Endothelial cell of umbilical vein (primary cell): ENCODE results near the gene SLC5A9. TPM values are rescaled to one million over a fixed set of nuclear protein-coding genes. Genes with fewer than 3 reads are reported as not detected.

ENCODE experiments used
- BruUV-seq: library from RNA; stranded (reverse); fragments of 400-500 nt; replicated peaks from 2 replicates; lab custom pipeline; 2021; lab: Mats Ljungman, UMichigan
- CTCF ChIA-PET: fragments of 300-600, 350-600 bp; sonication (Branson Sonifier 250); formaldehyde crosslinking; loops from one replicate; lab custom pipeline; 2021; ENCODE audit warnings: antibody characterized with exemption, inconsistent platforms; lab: Charles Lee
- POLR2A ChIA-PET: fragments of 300-600, 350-600 bp; sonication (Branson Sonifier 250); formaldehyde crosslinking; loops from one replicate; lab custom pipeline; 2021; ENCODE audit warnings: antibody characterized with exemption, inconsistent platforms; lab: Charles Lee
- DNase-seq: peaks from one replicate; pipeline ENCODE4 v3.0.0-alpha.2; 2011; ENCODE audit warnings: low read depth, low spot score
- FAIRE-seq: peaks from 2 replicates; lab custom pipeline; 2011; peaks lifted over from hg19 to GRCh38; lab: Jason Lieb, UNC
- H2AFZ ChIP-seq: 2 replicates; pipeline ENCODE4 v1.6.0; 2012; ENCODE audit warnings: low read depth, low read length, control low read depth, inconsistent platforms
- H3K27ac ChIP-seq: 2 replicates; pipeline ENCODE4 v1.5.1; 2011; ENCODE audit warnings: low read depth, mild to moderate bottlenecking, control low read depth, low read length, moderate library complexity; ENCODE audit not compliant: insufficient read depth
- H3K27me3 ChIP-seq, 2 experiments: 2 replicates each; pipeline versions ENCODE4 v1.6.0 to v1.6.1; 2011; ENCODE audit warnings: low read length in 2 of 2, mixed read lengths in 1 of 2; ENCODE audit not compliant: control insufficient read depth in 2 of 2, insufficient read depth in 2 of 2
- H3K36me3 ChIP-seq, 2 experiments: 2 replicates in 1 of 2; 3 replicates in 1 of 2; pipeline ENCODE4 v1.5.1; 2011; ENCODE audit warnings: low read length in 2 of 2, mild to moderate bottlenecking in 1 of 2, moderate library complexity in 1 of 2; ENCODE audit not compliant: control insufficient read depth in 2 of 2, insufficient read depth in 2 of 2; ENCODE audit errors: extremely low read depth in 1 of 2
- H3K4me1 ChIP-seq: 3 replicates; pipeline ENCODE4 v1.5.1; 2011; ENCODE audit warnings: mild to moderate bottlenecking, low read length; ENCODE audit not compliant: control insufficient read depth, insufficient read depth; ENCODE audit errors: extremely low read depth
- H3K4me2 ChIP-seq: 2 replicates; pipeline ENCODE4 v1.6.1; 2011; ENCODE audit warnings: low read length, control low read depth, mixed read lengths; ENCODE audit not compliant: insufficient read depth
- H3K4me3 ChIP-seq, 3 experiments: fragments of 200-600 bp in 1 of 3; sonication (generic), shearing (Covaris generic) in 1 of 3; replicated peaks in 1 of 3; 2 replicates each; pipeline ENCODE4 v1.5.1; 2011 to 2016; ENCODE audit warnings: control low read depth in 3 of 3, low read length in 3 of 3, mild to moderate bottlenecking in 2 of 3, inconsistent platforms in 1 of 3, low read depth in 1 of 3, moderate library complexity in 1 of 3; ENCODE audit not compliant: insufficient read depth in 1 of 3
- H3K79me2 ChIP-seq: 2 replicates; pipeline ENCODE4 v1.6.0; 2012; ENCODE audit warnings: low read length, inconsistent platforms; ENCODE audit not compliant: control insufficient read depth, insufficient read depth
- H3K9ac ChIP-seq: replicated peaks from 2 replicates; pipeline ENCODE3; 2011; ENCODE audit warnings: low read length, control low read depth; ENCODE audit not compliant: insufficient read depth; ENCODE audit errors: extremely low read depth
- H3K9me1 ChIP-seq: replicated peaks from 3 replicates; pipeline ENCODE4 v1.6.0; 2011; ENCODE audit warnings: mild to moderate bottlenecking, low read length; ENCODE audit not compliant: control insufficient read depth, insufficient read depth; ENCODE audit errors: extremely low read depth
- H3K9me3 ChIP-seq: replicated peaks from 2 replicates; pipeline ENCODE4 v1.5.1; 2012; ENCODE audit warnings: low read length, inconsistent platforms; ENCODE audit not compliant: control insufficient read depth, insufficient read depth
- H4K20me1 ChIP-seq: replicated peaks from 2 replicates; pipeline ENCODE3; 2011; ENCODE audit warnings: mild to moderate bottlenecking, low read length; ENCODE audit not compliant: control insufficient read depth, insufficient read depth; ENCODE audit errors: extremely low read depth
- EZH2 ChIP-seq: IDR thresholded peaks from 2 replicates; pipeline ENCODE4 v1.6.1; 2012; ENCODE audit warnings: borderline replicate concordance, low read depth, mild to moderate bottlenecking, moderate library complexity, low read length, inconsistent platforms; ENCODE audit not compliant: severe bottlenecking
- FOS ChIP-seq: IDR thresholded peaks from 2 replicates; pipeline ENCODE4 v1.6.1; 2011; ENCODE audit warnings: mild to moderate bottlenecking, low read length, moderate library complexity, borderline replicate concordance; ENCODE audit not compliant: insufficient read depth
- GATA2 ChIP-seq: IDR thresholded peaks from 2 replicates; pipeline ENCODE4 v1.7.0; 2011; ENCODE audit warnings: low read depth, mild to moderate bottlenecking, moderate library complexity, mixed read lengths, low read length; ENCODE audit not compliant: insufficient read length, insufficient read depth
- JUN ChIP-seq: IDR thresholded peaks from 2 replicates; pipeline ENCODE4 v1.6.1; 2011; ENCODE audit warnings: borderline replicate concordance, low read depth; ENCODE audit not compliant: insufficient read length, insufficient read depth
- MYC ChIP-seq: IDR thresholded peaks from one replicate; pipeline ENCODE4 v1.6.1; 2011; ENCODE audit warnings: mild to moderate bottlenecking, low read depth, low read length
- POLR2A ChIP-seq: IDR thresholded peaks from 2 replicates; pipeline ENCODE4 v1.6.1; 2012; ENCODE audit warnings: low read depth, mild to moderate bottlenecking, control low read depth, low read length
- POLR2AphosphoS5 ChIP-seq: IDR thresholded peaks from 2 replicates; pipeline ENCODE4 v1.6.1; 2012; ENCODE audit warnings: low read depth, mild to moderate bottlenecking, control low read depth, low read length, moderate library complexity; ENCODE audit not compliant: insufficient read depth
- dilution Hi-C: fragments of 300-500 bp; cut with MboI; formaldehyde crosslinking; loops from one replicate; pipeline ENCODE4 v1.15.0; 2019; ENCODE audit warnings: low sequenced_read_pairs; ENCODE audit not compliant: extremely low pct_ligation_motif_present
- intact Hi-C: fragments of 100-400 bp; cut with micrococcal nuclease; formaldehyde crosslinking; loops from one replicate; pipeline ENCODE4 v1.10.0; 2022
- polyA plus RNA-seq, 4 experiments: library from polyadenylated mRNA; depleted of rRNA in 3 of 4; stranded (reverse) in 3 of 4; unstranded in 1 of 4; fragments of >200 nt; gene quantifications; 2 replicates each; pipeline versions ENCODE4 v1.2.1 to v1.2.3, GENCODE V29; 2011 to 2012; ENCODE audit warnings: missing spikeins in 1 of 4
- total RNA-seq: library from RNA; stranded (reverse); gene quantifications from 2 replicates; pipeline ENCODE4 v1.2.3, GENCODE V29; 2021
- TF ChIP-seq, protein P1 (sequence below), 2 donors: IDR thresholded peaks; 1 replicate in 1 of 2; 2 replicates in 1 of 2; pipeline ENCODE4 v1.5.1; 2011; ENCODE audit warnings: low read length in 2 of 2, mild to moderate bottlenecking in 2 of 2, moderate library complexity in 2 of 2, control low read depth in 1 of 2, inconsistent platforms in 1 of 2, low read depth in 1 of 2; ENCODE audit not compliant: insufficient read depth in 1 of 2; ENCODE audit errors: extremely low read depth in 1 of 2
- TF ChIP-seq, protein P2 (sequence below): IDR thresholded peaks from 2 replicates; pipeline ENCODE4 v1.6.1; 2011; ENCODE audit not compliant: insufficient read depth, insufficient read length

The SLC5A9 gene
- total and polyA plus RNA-seq, 2 donors (not counting 3 experiments of a cell fraction or from before 2014, with no cell fraction given): not detected

DNA sequence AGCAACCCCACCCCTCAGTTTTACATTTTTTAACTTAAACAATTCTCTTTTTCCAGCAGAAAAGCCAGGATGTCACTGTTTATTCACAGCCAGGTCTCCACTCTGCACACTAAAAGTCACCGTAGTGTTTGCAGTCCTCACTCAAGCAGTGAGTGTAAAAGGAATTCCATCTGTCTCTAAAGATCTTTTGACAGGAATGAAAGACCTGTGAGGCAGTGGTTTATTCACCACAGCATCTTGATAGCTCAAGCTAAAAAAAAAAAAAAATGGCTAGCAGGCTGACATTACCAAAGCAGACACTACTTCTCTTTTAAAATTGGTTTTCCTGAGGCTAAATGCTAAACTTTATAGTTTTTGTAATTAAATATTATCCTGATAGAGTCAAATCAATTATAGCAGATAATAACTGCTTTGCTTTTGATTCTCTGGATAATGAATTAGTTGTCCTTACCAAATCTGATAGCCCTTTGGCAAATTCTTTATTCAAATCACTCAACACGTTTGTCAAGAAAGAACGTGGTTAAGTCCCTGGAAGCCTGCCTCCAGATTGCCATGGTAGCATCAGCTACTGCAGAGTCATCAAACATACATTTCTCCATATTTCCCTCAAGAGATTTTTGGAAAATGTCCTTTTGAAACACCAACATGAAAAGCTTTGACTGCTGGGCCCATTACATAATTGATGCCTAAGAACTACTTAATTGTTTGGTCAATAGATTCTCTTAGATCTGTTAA, 22.2 kb upstream of the SLC5A9 start:
- no peak for FAIRE-seq
- CTCF ChIA-PET: interaction anchor here (0.9 to 1.4 kb wide), 2 partner anchors 91 to 344 kb away, joined by 3 to 4 read pairs; no protein-coding TSS in a partner anchor
- POLR2A ChIA-PET: no interaction called here

More for the DNA sequence above, 22.2 kb upstream of the SLC5A9 start:
- Histone ChIP-seq H3K27me3 (no peaks in the 10 kb centered on the region), H3K9me3 (no peaks in the 10 kb centered on the region), H4K20me1 (no peaks in the 10 kb centered on the region), H3K79me2 (no peaks in the 10 kb centered on the region), H3K9ac (no peak overlapping the region), H2AFZ (no peak overlapping the region), H3K36me3 (no peaks in the 10 kb centered on the region), H3K4me3 (no peak overlapping the region), H3K9me1 (no peaks in the 10 kb centered on the region), H3K4me2 (no peak overlapping the region), H3K4me1 (no peaks in the 10 kb centered on the region), H3K27ac (no peak overlapping the region)
- intact Hi-C loops: loop anchor here (5.0 kb wide), 1 partner anchor 448 kb away; no protein-coding TSS in a partner anchor
- TF ChIP-seq EZH2 (no peak), FOS (no peak), POLR2A (no peak), JUN (no peak), GATA2 (no peak), POLR2AphosphoS5 (no peak), MYC (no peak)
- TF ChIP-seq, protein P1, sequence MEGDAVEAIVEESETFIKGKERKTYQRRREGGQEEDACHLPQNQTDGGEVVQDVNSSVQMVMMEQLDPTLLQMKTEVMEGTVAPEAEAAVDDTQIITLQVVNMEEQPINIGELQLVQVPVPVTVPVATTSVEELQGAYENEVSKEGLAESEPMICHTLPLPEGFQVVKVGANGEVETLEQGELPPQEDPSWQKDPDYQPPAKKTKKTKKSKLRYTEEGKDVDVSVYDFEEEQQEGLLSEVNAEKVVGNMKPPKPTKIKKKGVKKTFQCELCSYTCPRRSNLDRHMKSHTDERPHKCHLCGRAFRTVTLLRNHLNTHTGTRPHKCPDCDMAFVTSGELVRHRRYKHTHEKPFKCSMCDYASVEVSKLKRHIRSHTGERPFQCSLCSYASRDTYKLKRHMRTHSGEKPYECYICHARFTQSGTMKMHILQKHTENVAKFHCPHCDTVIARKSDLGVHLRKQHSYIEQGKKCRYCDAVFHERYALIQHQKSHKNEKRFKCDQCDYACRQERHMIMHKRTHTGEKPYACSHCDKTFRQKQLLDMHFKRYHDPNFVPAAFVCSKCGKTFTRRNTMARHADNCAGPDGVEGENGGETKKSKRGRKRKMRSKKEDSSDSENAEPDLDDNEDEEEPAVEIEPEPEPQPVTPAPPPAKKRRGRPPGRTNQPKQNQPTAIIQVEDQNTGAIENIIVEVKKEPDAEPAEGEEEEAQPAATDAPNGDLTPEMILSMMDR (IDR thresholded peaks at IDR 0.05; ENCODE audit: extremely low read depth in 1 of 2, insufficient read depth in 1 of 2, low read depth in 1 of 2, low read length in 2 of 2): no peak
- TF ChIP-seq, protein P2, sequence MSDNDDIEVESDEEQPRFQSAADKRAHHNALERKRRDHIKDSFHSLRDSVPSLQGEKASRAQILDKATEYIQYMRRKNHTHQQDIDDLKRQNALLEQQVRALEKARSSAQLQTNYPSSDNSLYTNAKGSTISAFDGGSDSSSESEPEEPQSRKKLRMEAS: no peak
- dilution Hi-C loops: no loop called here
- no TSS peak for BruUV-seq
- no peak for DNase-seq
